ENCODE measurements around the gene ARFRP1. TPM values are rescaled to one million over a fixed set of nuclear protein-coding genes. Genes with fewer than 3 reads are reported as not detected.

ARFRP1 gene
- total and polyA plus RNA-seq, 2 of the 13 experiments (the other 11 are each of a cell fraction or from before 2014, with no cell fraction given): 32.0 to 51.1 TPM

DNA sequence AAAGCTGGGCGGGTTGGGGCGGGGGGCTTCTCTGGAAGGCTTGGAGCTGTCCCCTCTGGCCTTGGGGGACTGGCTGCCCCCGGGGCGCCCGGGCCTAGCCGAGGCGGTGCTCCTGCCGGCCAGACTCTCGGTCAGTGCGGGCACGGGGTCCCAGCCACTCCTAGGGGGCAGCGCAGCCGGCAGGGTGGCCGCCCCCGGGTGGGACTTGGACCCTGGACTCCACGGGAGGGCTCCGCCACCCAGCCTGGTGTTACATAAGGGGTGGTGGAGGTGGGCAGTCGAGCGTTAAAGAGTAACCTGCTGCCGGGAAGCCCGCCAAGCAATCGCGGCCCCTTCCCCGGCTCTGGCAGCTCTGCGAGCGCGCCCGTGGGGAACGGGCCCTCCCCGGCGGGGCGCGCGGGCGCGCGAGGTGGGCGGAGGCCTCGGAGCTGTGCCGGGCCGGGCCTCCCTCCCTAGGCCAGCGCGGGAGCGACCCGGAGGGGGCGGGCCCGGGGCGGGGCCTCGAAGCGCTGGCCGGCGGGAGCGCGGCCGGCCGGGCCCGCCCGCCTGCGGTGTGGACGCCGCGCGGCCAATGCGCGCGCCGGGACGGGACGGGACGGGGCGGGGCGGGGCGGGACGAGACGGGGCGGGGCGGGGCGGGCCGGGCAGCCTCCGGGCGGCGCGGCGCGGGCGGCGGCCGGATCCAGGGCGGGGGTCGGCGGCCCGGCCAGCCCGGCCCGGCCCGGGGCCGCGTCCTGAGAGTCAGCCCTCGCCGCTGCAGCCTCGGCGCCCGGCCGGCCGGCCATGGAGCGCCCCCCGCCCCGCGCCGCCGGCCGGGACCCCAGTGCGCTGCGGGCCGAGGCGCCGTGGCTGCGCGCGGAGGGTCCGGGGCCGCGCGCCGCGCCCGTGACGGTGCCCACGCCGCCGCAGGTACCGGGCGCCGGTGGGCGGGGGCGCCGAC lies 31.6 kb upstream of the ARFRP1 start, which contains the start of gene SLC2A4RG (continued):
- TF ChIP-seq HNF4G (IDR thresholded peaks at IDR 0.05; ENCODE audit: borderline replicate concordance, low read depth, low read length) (peak; percentile 96), HNF4G (CRISPR knock-in tag; IDR thresholded peaks at IDR 0.05; ENCODE audit: borderline replicate concordance, low read depth) (peak; percentile 96), FOXP1 (IDR thresholded peaks at IDR 0.05) (no peak), FOXP1 (CRISPR knock-in tag; IDR thresholded peaks at IDR 0.05) (no peak), NPAS2 (CRISPR knock-in tag; IDR thresholded peaks at IDR 0.05; ENCODE audit: borderline replicate concordance) (no peak), TBX3 (IDR thresholded peaks at IDR 0.05; ENCODE audit: borderline replicate concordance) (no peak), ZNF383 (CRISPR knock-in tag; IDR thresholded peaks at IDR 0.05; ENCODE audit: borderline replicate concordance) (no peak), FOSL2 (CRISPR knock-in tag; IDR thresholded peaks at IDR 0.05) (peak; percentile 69), HNF4A (CRISPR knock-in tag; IDR thresholded peaks at IDR 0.05) (peak; percentile 98), KLF15 (CRISPR knock-in tag; IDR thresholded peaks at IDR 0.05; ENCODE audit: borderline replicate concordance) (no peak; the same call in 1 of the 2 replicates), AGO2 (optimal IDR thresholded peaks at IDR 0.05; ENCODE audit: low read depth, low read length) (peak; percentile 98), DDIT3 (CRISPR knock-in tag; IDR thresholded peaks at IDR 0.05) (no peak), YEATS2 (CRISPR knock-in tag; IDR thresholded peaks at IDR 0.05; ENCODE audit: borderline replicate concordance) (peak; percentile 49; the same call in 1 of the 2 replicates), ZNF556 (CRISPR knock-in tag; IDR thresholded peaks at IDR 0.05; ENCODE audit: borderline replicate concordance) (peak; percentile 72), HIVEP1 (CRISPR knock-in tag; IDR thresholded peaks at IDR 0.05) (peak; percentile 96), RBM39 (IDR thresholded peaks at IDR 0.05; ENCODE audit: low read depth, low read length, poor library complexity, severe bottlenecking) (peak; percentile 79), ZKSCAN5 (CRISPR knock-in tag; IDR thresholded peaks at IDR 0.05) (no peak), CAMTA2 (CRISPR knock-in tag; IDR thresholded peaks at IDR 0.05; ENCODE audit: borderline replicate concordance) (no peak), ZBTB8A (CRISPR knock-in tag; IDR thresholded peaks at IDR 0.05; ENCODE audit: borderline replicate concordance, low read depth) (no peak), ZNF121 (CRISPR knock-in tag; IDR thresholded peaks at IDR 0.05) (no peak; the same call in 1 of the 2 replicates), ZFP41 (CRISPR knock-in tag; IDR thresholded peaks at IDR 0.05; ENCODE audit: borderline replicate concordance) (no peak), RARA (CRISPR knock-in tag; IDR thresholded peaks at IDR 0.05) (peak; percentile 90)
- TF ChIP-seq, protein P1, sequence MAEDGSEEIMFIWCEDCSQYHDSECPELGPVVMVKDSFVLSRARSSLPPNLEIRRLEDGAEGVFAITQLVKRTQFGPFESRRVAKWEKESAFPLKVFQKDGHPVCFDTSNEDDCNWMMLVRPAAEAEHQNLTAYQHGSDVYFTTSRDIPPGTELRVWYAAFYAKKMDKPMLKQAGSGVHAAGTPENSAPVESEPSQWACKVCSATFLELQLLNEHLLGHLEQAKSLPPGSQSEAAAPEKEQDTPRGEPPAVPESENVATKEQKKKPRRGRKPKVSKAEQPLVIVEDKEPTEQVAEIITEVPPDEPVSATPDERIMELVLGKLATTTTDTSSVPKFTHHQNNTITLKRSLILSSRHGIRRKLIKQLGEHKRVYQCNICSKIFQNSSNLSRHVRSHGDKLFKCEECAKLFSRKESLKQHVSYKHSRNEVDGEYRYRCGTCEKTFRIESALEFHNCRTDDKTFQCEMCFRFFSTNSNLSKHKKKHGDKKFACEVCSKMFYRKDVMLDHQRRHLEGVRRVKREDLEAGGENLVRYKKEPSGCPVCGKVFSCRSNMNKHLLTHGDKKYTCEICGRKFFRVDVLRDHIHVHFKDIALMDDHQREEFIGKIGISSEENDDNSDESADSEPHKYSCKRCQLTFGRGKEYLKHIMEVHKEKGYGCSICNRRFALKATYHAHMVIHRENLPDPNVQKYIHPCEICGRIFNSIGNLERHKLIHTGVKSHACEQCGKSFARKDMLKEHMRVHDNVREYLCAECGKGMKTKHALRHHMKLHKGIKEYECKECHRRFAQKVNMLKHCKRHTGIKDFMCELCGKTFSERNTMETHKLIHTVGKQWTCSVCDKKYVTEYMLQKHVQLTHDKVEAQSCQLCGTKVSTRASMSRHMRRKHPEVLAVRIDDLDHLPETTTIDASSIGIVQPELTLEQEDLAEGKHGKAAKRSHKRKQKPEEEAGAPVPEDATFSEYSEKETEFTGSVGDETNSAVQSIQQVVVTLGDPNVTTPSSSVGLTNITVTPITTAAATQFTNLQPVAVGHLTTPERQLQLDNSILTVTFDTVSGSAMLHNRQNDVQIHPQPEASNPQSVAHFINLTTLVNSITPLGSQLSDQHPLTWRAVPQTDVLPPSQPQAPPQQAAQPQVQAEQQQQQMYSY (CRISPR knock-in tag; IDR thresholded peaks at IDR 0.05): peak; percentile 39; the same call in 1 of the 2 replicates
- TF ChIP-seq, protein P2, sequence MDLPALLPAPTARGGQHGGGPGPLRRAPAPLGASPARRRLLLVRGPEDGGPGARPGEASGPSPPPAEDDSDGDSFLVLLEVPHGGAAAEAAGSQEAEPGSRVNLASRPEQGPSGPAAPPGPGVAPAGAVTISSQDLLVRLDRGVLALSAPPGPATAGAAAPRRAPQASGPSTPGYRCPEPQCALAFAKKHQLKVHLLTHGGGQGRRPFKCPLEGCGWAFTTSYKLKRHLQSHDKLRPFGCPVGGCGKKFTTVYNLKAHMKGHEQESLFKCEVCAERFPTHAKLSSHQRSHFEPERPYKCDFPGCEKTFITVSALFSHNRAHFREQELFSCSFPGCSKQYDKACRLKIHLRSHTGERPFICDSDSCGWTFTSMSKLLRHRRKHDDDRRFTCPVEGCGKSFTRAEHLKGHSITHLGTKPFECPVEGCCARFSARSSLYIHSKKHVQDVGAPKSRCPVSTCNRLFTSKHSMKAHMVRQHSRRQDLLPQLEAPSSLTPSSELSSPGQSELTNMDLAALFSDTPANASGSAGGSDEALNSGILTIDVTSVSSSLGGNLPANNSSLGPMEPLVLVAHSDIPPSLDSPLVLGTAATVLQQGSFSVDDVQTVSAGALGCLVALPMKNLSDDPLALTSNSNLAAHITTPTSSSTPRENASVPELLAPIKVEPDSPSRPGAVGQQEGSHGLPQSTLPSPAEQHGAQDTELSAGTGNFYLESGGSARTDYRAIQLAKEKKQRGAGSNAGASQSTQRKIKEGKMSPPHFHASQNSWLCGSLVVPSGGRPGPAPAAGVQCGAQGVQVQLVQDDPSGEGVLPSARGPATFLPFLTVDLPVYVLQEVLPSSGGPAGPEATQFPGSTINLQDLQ (CRISPR knock-in tag; IDR thresholded peaks at IDR 0.05): peak; percentile 92
